Right cardiac atrium (tissue), 5 donors: ENCODE data around the gene MTCH1. TPM values are rescaled to one million over a fixed set of nuclear protein-coding genes. Genes with fewer than 3 reads are reported as not detected.

ENCODE experiments used
- ATAC-seq, 2 donors: fragments of 200-7000 bp; cut with Tn5 transposase; one replicate each; pipeline versions ENCODE4 v1.8.0 to v1.9.1; 2020; ENCODE audit warnings: moderate library complexity in 2 of 2, mild to moderate bottlenecking in 1 of 2
- DNase-seq, 3 donors: peaks; one replicate each; pipeline ENCODE4 v3.0.0-alpha.2; 2020
- H3K27ac ChIP-seq: one replicate; pipeline ENCODE4 v1.5.1; 2013; ENCODE audit warnings: mild to moderate bottlenecking, low read length, control low read depth, moderate library complexity
- H3K27me3 ChIP-seq: one replicate; pipeline ENCODE4 v1.6.1; 2013; ENCODE audit not compliant: control insufficient read depth, insufficient read depth
- H3K4me1 ChIP-seq: one replicate; pipeline ENCODE4 v1.6.1; 2013; ENCODE audit warnings: low read length; ENCODE audit not compliant: control insufficient read depth, insufficient read depth
- H3K4me3 ChIP-seq: one replicate; pipeline ENCODE4 v1.5.1; 2013; ENCODE audit warnings: low read length, control low read depth
- H3K9me3 ChIP-seq: one replicate; pipeline ENCODE4 v1.6.1; 2013; ENCODE audit warnings: low read length; ENCODE audit not compliant: control insufficient read depth
- WGBS: extraction: QIAGEN DNeasy Blood & Tissue Kit; methylation state at CpG from one replicate; pipeline ENCODE4 v1.1.7; 2013; 5-methylcytosine and 5-hydroxymethylcytosine counted together
- intact Hi-C, 4 donors: fragments of 100-400 bp; cut with DNase I; formaldehyde crosslinking; loops; one replicate each; pipeline versions ENCODE4 v1.11.0 to v1.14.0; 2022 to 2023
- polyA plus RNA-seq: library from polyadenylated mRNA; stranded (reverse); fragments of 200-250 nt; gene quantifications from one replicate; pipeline ENCODE4 v1.2.3, GENCODE V29; 2013
- total RNA-seq, 4 donors: library from RNA; stranded (reverse); fragmentation: NEBNext Ultra II Directional; extraction: Animal tissue kit (Norgen Biotek cat#: 25700); gene quantifications; one replicate each; pipeline ENCODE4 v1.2.1, GENCODE V29; 2021
- donor health status: healthy with polysubstance abuse.
- donor health status: DM: no; HTN: yes; CAD: no.
- donor health status: DM: no; HTN: no; CAD: no.
- donor health status: DM: no; HTN: yes; CAD: no; lungs with severe emphysema.
- donor health status: DM: yes; HTN: yes; CAD: no.

MTCH1 gene
- total and polyA plus RNA-seq, 5 donors: 198 to 249 (median 225) TPM

- no peak overlapping the region for H3K4me3 ChIP-seq
- ATAC-seq (no peak), DNase-seq (peak in 1 of 3 donors; percentile 46)
- WGBS: 81% methylated on average over 15 of the region's 15 CpGs
- no peaks in the 10 kb centered on the region for H3K27me3 ChIP-seq
- H3K27ac ChIP-seq: no peak overlapping the region
- H3K4me1 ChIP-seq: no peaks in the 10 kb centered on the region
- no peaks in the 10 kb centered on the region for H3K9me3 ChIP-seq
- intact Hi-C loops: loop anchor here in 3 of 4 donors (5.0 to 10.0 kb wide), 3 partner anchors 148 to 185 kb away; partner anchors contain the start of gene PIM1 (in 2 of the 3)
Observed at GRCh38 chr6:37027036-37027720, 41.2 kb upstream of the MTCH1 start.

- Histone ChIP-seq H3K4me1 (no peaks in the 10 kb centered on the region), H3K9me3 (no peaks in the 10 kb centered on the region), H3K4me3 (no peak overlapping the region), H3K27me3 (no peaks in the 10 kb centered on the region), H3K27ac (no peak overlapping the region)
- WGBS: 86% methylated on average over 24 of the region's 24 CpGs
- DNase-seq (peak in 1 of 3 donors; percentile 33), ATAC-seq (no peak)
- intact Hi-C loops: loop anchor here in 3 of 4 donors (5.0 to 10.0 kb wide), 3 partner anchors 149 to 186 kb away; partner anchors contain the start of gene PIM1 (in 2 of the 3)
Observed at GRCh38 chr6:37025621-37026466, 39.8 kb upstream of the MTCH1 start.

DNA sequence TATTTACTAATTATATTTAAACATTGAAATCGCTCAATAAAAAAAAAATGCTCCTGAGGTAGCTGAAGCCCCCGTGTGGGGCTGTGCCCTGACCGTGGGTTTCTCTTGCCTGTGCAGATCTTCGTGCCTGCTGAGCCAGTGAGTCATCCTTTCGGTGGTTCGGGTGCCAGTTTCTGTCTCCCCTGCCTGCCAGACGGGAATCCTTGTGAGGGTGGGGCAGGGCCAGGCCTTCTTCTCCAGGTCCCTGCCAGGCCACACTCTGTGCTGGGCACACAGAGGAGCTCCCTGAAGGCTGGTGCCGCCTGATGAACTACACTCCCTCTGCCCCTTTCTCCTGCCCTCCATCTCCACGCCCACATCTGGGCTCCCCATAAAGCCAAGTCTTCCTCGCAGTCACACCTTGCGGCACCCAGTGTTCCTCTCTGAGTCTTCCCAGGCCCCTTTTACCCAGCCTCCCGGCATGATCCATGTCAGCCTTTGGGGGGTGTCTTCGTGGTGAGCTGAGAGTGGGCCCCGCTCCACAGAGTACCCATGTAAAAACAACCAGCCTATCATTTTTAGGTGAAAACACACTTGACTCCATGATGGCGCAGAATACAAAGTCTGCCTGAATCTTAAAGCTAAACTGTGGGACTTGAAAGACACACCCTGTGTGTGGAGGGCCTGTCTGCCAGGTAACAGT, 38.8 kb upstream of the MTCH1 start:
- Histone ChIP-seq H3K4me3 (no peak overlapping the region), H3K27ac (no peak overlapping the region), H3K27me3 (no peaks in the 10 kb centered on the region), H3K4me1 (no peaks in the 10 kb centered on the region), H3K9me3 (no peaks in the 10 kb centered on the region)
- intact Hi-C loops: loop anchor here in 3 of 4 donors (5.0 to 10.0 kb wide), 3 partner anchors 150 to 188 kb away; partner anchors contain the start of gene PIM1 (in 2 of the 3)
- ATAC-seq (no peak), DNase-seq (peak in 1 of 3 donors; percentile 47)
- WGBS: 75% methylated on average over 15 of the region's 15 CpGs

DNA sequence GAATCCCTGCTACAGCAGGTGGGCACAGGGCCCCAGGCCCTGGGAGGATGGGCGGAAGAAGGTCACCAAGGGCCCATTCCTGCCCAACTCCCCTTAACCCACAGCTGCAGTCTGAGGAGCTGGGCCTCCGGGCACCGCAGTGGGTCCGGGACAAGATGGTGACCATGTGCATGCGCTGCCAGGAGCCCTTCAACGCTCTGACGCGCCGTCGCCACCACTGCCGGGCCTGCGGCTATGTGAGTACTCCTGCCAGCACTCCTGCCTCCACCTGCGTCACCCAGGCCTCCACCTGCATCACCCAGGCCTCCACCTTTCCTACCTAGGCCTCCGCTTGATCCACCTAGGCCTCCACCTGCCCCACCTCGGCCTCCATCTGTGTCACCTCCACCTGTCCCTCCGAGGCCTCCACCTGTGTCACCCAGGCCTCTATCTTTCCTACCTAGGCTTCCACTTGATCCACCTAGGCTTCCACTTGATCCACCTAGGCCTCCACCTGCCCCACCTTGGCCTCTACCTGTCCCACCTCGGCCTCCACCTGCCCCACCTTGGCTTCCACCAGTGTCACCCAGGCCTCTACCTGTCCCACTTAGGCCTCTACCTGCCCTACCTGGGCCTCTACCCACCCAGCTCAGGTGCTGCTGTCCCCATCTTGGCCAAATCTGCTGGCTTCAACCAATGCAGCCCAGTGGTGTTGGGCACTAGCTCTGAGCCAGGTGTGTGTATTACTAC, 36.3 kb upstream of the MTCH1 start:
- DNase-seq (peak in 1 of 3 donors; percentile 50), ATAC-seq (no peak)
- no peaks in the 10 kb centered on the region for H3K9me3 ChIP-seq
- WGBS: 94% methylated on average over 17 of the region's 17 CpGs
- no peaks in the 10 kb centered on the region for H3K27me3 ChIP-seq
- H3K4me3 ChIP-seq: no peak overlapping the region
- intact Hi-C loops: loop anchor here in 2 of 4 donors (10.0 kb wide), 1 partner anchor 153 kb away; the partner anchor contains the start of gene PIM1 (in 2 of the 2)
- H3K27ac ChIP-seq: no peak overlapping the region
- peaks cover 3% of the 10 kb centered on the region for H3K4me1 ChIP-seq

GRCh38 chr6:37021356-37022129, 35.5 kb upstream of the MTCH1 start:
- no peak overlapping the region for H3K27ac ChIP-seq
- peaks cover 3% of the 10 kb centered on the region for H3K4me1 ChIP-seq
- ATAC-seq (no peak), DNase-seq (peak in 1 of 3 donors; percentile 28)
- WGBS: 83% methylated on average over 14 of the region's 14 CpGs
- H3K4me3 ChIP-seq: no peak overlapping the region
- intact Hi-C loops: loop anchor here in 2 of 4 donors (10.0 kb wide), 1 partner anchor 153 kb away; the partner anchor contains the start of gene PIM1 (in 2 of the 2)
- H3K27me3 ChIP-seq: no peaks in the 10 kb centered on the region
- no peaks in the 10 kb centered on the region for H3K9me3 ChIP-seq

GRCh38 chr6:37020812-37021211, 34.8 kb upstream of the MTCH1 start:
- no peak overlapping the region for H3K4me3 ChIP-seq
- no peaks in the 10 kb centered on the region for H3K9me3 ChIP-seq
- no peaks in the 10 kb centered on the region for H3K27me3 ChIP-seq
- intact Hi-C loops: loop anchor here in 2 of 4 donors (10.0 kb wide), 1 partner anchor 154 kb away; the partner anchor contains the start of gene PIM1 (in 2 of the 2)
- peaks cover 3% of the 10 kb centered on the region for H3K4me1 ChIP-seq
- H3K27ac ChIP-seq: no peak overlapping the region
- DNase-seq: no peak
- no peak for ATAC-seq
- WGBS: 95% methylated on average over 5 of the region's 5 CpGs

- WGBS: 65% methylated on average over 12 of the region's 12 CpGs
- no peak overlapping the region for H3K4me3 ChIP-seq
- H3K27me3 ChIP-seq: no peaks in the 10 kb centered on the region
- ATAC-seq: no peak
- H3K9me3 ChIP-seq: no peaks in the 10 kb centered on the region
- intact Hi-C loops: loop anchor here in 2 of 4 donors (10.0 kb wide), 1 partner anchor 154 kb away; the partner anchor contains the start of gene PIM1 (in 2 of the 2)
- H3K27ac ChIP-seq: no peak overlapping the region
- DNase-seq: peak in 1 of 3 donors; percentile 27
- peaks cover 3% of the 10 kb centered on the region for H3K4me1 ChIP-seq
Observed at GRCh38 chr6:37020381-37020780, 34.4 kb upstream of the MTCH1 start.

GRCh38 chr6:37019065-37019450, 33.1 kb upstream of the MTCH1 start:
- H3K27ac ChIP-seq: no peak overlapping the region
- ATAC-seq (no peak), DNase-seq (peak in 1 of 3 donors; percentile 6)
- no peaks in the 10 kb centered on the region for H3K27me3 ChIP-seq
- 53% methylated on average over 2 of the region's 2 CpGs for WGBS
- peaks cover 3% of the 10 kb centered on the region for H3K4me1 ChIP-seq
- intact Hi-C loops: loop anchor here (5.0 to 10.0 kb wide), 2 partner anchors 193 to 254 kb away; no protein-coding TSS in a partner anchor
- H3K9me3 ChIP-seq: no peaks in the 10 kb centered on the region
- no peak overlapping the region for H3K4me3 ChIP-seq

- peak; percentile 95 to 96 for ATAC-seq
- no peaks in the 10 kb centered on the region for H3K9me3 ChIP-seq
- intact Hi-C loops: loop anchor here (5.0 to 10.0 kb wide), 2 partner anchors 194 to 254 kb away; no protein-coding TSS in a partner anchor
- peak overlapping the region; percentile 15 for H3K27ac ChIP-seq
- H3K27me3 ChIP-seq: no peaks in the 10 kb centered on the region
- H3K4me1 ChIP-seq: peaks cover 3% of the 10 kb centered on the region
- 4% methylated on average over 8 of the region's 8 CpGs for WGBS
- DNase-seq: peak; percentile 90 to 96 (median 96)
- H3K4me3 ChIP-seq: no peak overlapping the region
Observed at GRCh38 chr6:37018198-37019064, 32.4 kb upstream of the MTCH1 start.
